Heart left ventricle (tissue), 16 donors: ENCODE data around the gene VPS18. TPM values are rescaled to one million over a fixed set of nuclear protein-coding genes. Genes with fewer than 3 reads are reported as not detected.
"Not testable (repeated sequence)": the region's sequence is repeated elsewhere in the genome, so short reads cannot be mapped to it uniquely, and the experiment has no call there.

Source experiments
- ATAC-seq, 4 donors: fragments of 200-7000 bp; cut with Tn5 transposase; one replicate each; pipeline ENCODE4 v1.9.1; 2020 to 2022; ENCODE audit warnings: moderate library complexity in 4 of 4, mild to moderate bottlenecking in 3 of 4, moderate number of reproducible peaks in 1 of 4
- DNase-seq, 5 donors: peaks; one replicate each; pipeline ENCODE4 v3.0.0-alpha.2; 2020
- H3K27ac ChIP-seq, 12 donors: fragments of 200-600 bp; sonication (generic) in 4 of 12; one replicate each; pipeline versions ENCODE4 v1.5.0 to v1.8.0; 2016 to 2022; ENCODE audit warnings: mild to moderate bottlenecking in 2 of 12
- H3K27me3 ChIP-seq, 9 donors: fragments of 200-600 bp; sonication (generic) in 2 of 9; one replicate each; pipeline versions ENCODE4 v1.5.1 to v1.8.0; 2016 to 2022; ENCODE audit warnings: mild to moderate bottlenecking in 3 of 9
- H3K36me3 ChIP-seq, 9 donors: fragments of 200-600 bp; sonication (generic) in 2 of 9; one replicate each; pipeline versions ENCODE4 v1.5.0 to v1.8.0; 2018 to 2022; ENCODE audit warnings: mild to moderate bottlenecking in 2 of 9
- H3K4me1 ChIP-seq, 12 donors: fragments of 200-600 bp; sonication (generic) in 4 of 12; one replicate each; pipeline versions ENCODE4 v1.5.0 to v1.8.0; 2016 to 2022; ENCODE audit warnings: mild to moderate bottlenecking in 3 of 12
- H3K4me3 ChIP-seq, 12 donors: fragments of 200-600 bp; sonication (generic) in 4 of 12; one replicate each; pipeline versions ENCODE4 v1.5.0 to v1.8.0; 2017 to 2022; ENCODE audit warnings: mild to moderate bottlenecking in 9 of 12, moderate library complexity in 4 of 12
- H3K9me3 ChIP-seq, 12 donors: fragments of 200-600 bp; sonication (generic) in 4 of 12; one replicate each; pipeline versions ENCODE4 v1.5.0 to v1.8.0; 2016 to 2022; ENCODE audit warnings: mild to moderate bottlenecking in 1 of 12
- CTCF ChIP-seq, 12 donors: fragments of 200-600 bp; sonication (generic) in 4 of 12; IDR thresholded peaks; one replicate each; pipeline versions ENCODE4 v1.5.0 to v1.8.0; 2018 to 2022; ENCODE audit warnings: antibody characterized with exemption in 12 of 12, mild to moderate bottlenecking in 5 of 12
- POLR2A ChIP-seq, 2 donors: fragments of 450-650 bp; IDR thresholded peaks; one replicate each; pipeline ENCODE4 v1.6.1; 2017; ENCODE audit warnings: antibody characterized with exemption in 2 of 2, mild to moderate bottlenecking in 2 of 2, moderate library complexity in 2 of 2
- WGBS, 4 donors: extraction: QIAGEN DNeasy Blood & Tissue Kit in 2 of 4; methylation state at CpG; one replicate each; pipeline versions ENCODE4 v1.1.5 to v1.1.7; 2013 to 2018; 5-methylcytosine and 5-hydroxymethylcytosine counted together
- intact Hi-C, 10 donors: fragments of 100-400 bp; cut with DNase I; formaldehyde crosslinking; loops; one replicate each; pipeline versions ENCODE4 v1.11.1 to v1.14.2; 2022
- polyA plus RNA-seq, 2 donors: library from polyadenylated mRNA; stranded (reverse); fragments of 200-250 nt; gene quantifications; one replicate each; pipeline ENCODE4 v1.2.3, GENCODE V29; 2013
- total RNA-seq, 9 donors: library from RNA; depleted of rRNA in 2 of 9; stranded (reverse); fragments of >200 nt in 2 of 9; fragmentation: NEBNext Ultra II Directional in 3 of 9; extraction: Animal tissue kit (Norgen Biotek cat#: 25700) in 3 of 9; gene quantifications; one replicate each; pipeline versions ENCODE4 v1.1.0 to v1.2.4, GENCODE V29; 2016 to 2023
- donor health status: ischemic (EF 13 %, LVEDD 7.1; RV severe dilation, severe dysfunction).
- donor health status: healthy with polysubstance abuse.
- donor health status: DM: no; HTN: yes; CAD: no.
- donor health status: DM: no; HTN: no; CAD: no.
- donor health status: ischemic (EF 25% LVEDD 6.9; RV normal size, moderate dysfunction).
- donor health status: ischemic (EF 25% LVEDD 5.7; RV mildly dilated, moderate dysfunction).
- donor health status: healthy.
- donor health status: DM: yes; HTN: yes; CAD: no.
- donor health status: ischemic (EF 35%, LVEDD 5.7; RV mildly dilated, moderate dysfunction).
- donor health status: nonischemic (EF 11% LVEDD 7.7; RV severe dilation, severe dysfunction).
- donor health status: DM: yes; HTN: yes; CAD: no.
- donor health status: PGD.
- donor health status: ischemic (EF 29% LVEDD 5.4; RV normal size, mild dysfunction).
- donor health status: nonischemic (EF 23%, LVEDD 6.1; RV moderate dilation, normal function).

Gene VPS18
- total and polyA plus RNA-seq, 11 donors = 14.7 to 29.2 (median 21.3) TPM

DNA sequence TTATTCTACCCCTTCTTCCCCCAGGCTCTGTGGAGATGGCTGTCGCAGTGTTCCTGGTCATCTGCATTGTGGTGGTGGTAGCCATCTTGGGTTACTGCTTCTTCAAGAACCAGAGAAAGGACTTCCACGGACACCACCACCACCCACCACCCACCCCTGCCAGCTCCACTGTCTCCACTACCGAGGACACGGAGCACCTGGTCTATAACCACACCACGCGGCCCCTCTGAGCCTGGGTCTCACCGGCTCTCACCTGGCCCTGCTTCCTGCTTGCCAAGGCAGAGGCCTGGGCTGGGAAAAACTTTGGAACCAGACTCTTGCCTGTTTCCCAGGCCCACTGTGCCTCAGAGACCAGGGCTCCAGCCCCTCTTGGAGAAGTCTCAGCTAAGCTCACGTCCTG is 37.5 kb upstream of the VPS18 start:
- intact Hi-C loops = loop anchor here in 9 of 10 donors (2.0 to 10.0 kb wide), 8 partner anchors 36 to 331 kb away; partner anchors contain the start of gene VPS18 (in 4 of the 9)
- 71 to 78% (median 73%) methylated on average over 7 to 8 of the region's 8 CpGs for WGBS, 4 donors
- Histone ChIP-seq H3K4me1 (peaks cover 0 to 11% (median 0%) of the 10 kb centered on the region in 12 donors), H3K27me3 (peaks cover 0 to 20% (median 0%) of the 10 kb centered on the region in 9 donors), H3K4me3 (no peak overlapping the region), H3K36me3 (no peaks in the 10 kb centered on the region), H3K27ac (no peak overlapping the region), H3K9me3 (no peaks in the 10 kb centered on the region)
- no peak for TF ChIP-seq CTCF (IDR thresholded peaks at IDR 0.05)
- ATAC-seq (no peak), DNase-seq (no peak)

DNA sequence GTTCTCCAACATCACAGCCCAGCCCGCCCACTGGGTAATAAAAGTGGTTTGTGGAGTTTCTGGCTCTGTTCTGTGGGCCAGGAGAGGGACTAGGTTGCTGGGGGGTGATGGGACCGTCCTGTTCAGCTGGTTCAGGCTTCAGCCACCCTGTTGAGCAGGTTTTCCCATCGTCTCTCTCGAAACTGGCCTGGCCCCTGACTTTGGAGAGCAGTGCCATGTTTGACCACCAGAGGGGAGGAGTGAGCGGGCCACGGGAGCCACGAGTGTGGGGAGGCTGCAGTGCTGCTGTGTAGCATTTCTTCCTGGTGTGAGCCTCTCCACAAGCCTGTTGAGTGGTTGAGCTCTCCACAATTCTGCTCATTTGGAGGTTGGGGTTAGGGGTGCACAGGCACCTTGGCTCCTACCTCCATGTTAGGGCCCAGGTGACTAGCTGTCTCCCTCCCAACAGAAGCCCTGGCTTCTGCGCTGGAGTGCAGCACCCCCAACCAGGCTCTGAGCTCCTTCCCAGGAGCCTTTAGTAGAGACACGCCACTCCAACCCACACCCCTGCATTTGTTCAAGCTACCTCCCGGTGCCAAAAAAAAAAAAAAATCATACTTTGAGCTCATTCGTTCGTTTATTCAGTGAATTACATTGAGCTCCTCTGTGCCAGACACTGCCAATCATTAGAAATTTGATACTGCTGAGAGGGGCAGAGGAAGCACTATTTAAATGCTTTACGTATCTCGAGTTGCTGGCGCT is 36.5 kb upstream of the VPS18 start:
- intact Hi-C loops = loop anchor here (2.0 to 10.0 kb wide), 8 partner anchors 35 to 330 kb away; partner anchors contain the start of gene VPS18 (in 4 of the 10)

DNA sequence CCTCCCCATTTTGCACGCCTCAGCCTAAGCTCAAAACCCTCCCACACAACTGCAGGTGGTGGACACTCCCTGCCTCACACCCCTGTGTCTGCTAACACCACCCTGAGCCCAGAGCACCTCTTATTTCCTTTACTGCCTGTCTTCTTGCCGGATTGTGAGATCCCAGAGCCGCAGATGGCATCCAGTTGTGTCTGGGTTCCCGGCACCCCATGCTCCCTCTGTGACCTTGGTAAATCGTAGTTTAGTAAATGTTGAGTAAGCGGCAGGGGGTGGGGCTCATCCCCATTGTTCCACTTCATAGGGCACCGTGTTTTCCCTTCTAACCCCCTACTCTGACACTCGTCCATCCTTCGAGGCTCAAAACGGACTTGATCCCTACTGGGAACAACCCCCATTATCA is 35.5 kb upstream of the VPS18 start:
- Histone ChIP-seq H3K4me1 (peaks cover 0 to 11% (median 0%) of the 10 kb centered on the region in 12 donors), H3K36me3 (no peaks in the 10 kb centered on the region), H3K27me3 (peaks cover 0 to 20% (median 0%) of the 10 kb centered on the region in 9 donors), H3K4me3 (no peak overlapping the region), H3K27ac (no peak overlapping the region), H3K9me3 (no peaks in the 10 kb centered on the region)
- 68 to 73% (median 70%) methylated on average over 10 of the region's 10 CpGs for WGBS, 4 donors
- no peak for ATAC-seq
- TF ChIP-seq CTCF (IDR thresholded peaks at IDR 0.05) (no peak), POLR2A (IDR thresholded peaks at IDR 0.05) (no peak)
- intact Hi-C loops = loop anchor here in 9 of 10 donors (2.0 to 10.0 kb wide), 8 partner anchors 34 to 329 kb away; partner anchors contain the start of gene VPS18 (in 4 of the 9)
- DNase-seq = no peak

More for the DNA sequence above, 36.5 kb upstream of the VPS18 start:
- H3K9me3 ChIP-seq = no peaks in the 10 kb centered on the region
- 28 to 37% (median 32%) methylated on average over 12 to 15 of the region's 15 CpGs for WGBS, 4 donors
- H3K27me3 ChIP-seq = peaks cover 0 to 20% (median 0%) of the 10 kb centered on the region in 9 donors
- H3K4me3 ChIP-seq = no peak overlapping the region
- H3K27ac ChIP-seq = no peak overlapping the region
- peak; percentile 60 to 90 (median 82) for ATAC-seq
- TF ChIP-seq CTCF (IDR thresholded peaks at IDR 0.05) (peak; percentile 89 to 95 (median 92)), POLR2A (IDR thresholded peaks at IDR 0.05) (no peak)
- H3K4me1 ChIP-seq = peaks cover 0 to 11% (median 0%) of the 10 kb centered on the region in 12 donors
- H3K36me3 ChIP-seq = no peaks in the 10 kb centered on the region
- peak; percentile 53 to 87 (median 63) for DNase-seq

DNA sequence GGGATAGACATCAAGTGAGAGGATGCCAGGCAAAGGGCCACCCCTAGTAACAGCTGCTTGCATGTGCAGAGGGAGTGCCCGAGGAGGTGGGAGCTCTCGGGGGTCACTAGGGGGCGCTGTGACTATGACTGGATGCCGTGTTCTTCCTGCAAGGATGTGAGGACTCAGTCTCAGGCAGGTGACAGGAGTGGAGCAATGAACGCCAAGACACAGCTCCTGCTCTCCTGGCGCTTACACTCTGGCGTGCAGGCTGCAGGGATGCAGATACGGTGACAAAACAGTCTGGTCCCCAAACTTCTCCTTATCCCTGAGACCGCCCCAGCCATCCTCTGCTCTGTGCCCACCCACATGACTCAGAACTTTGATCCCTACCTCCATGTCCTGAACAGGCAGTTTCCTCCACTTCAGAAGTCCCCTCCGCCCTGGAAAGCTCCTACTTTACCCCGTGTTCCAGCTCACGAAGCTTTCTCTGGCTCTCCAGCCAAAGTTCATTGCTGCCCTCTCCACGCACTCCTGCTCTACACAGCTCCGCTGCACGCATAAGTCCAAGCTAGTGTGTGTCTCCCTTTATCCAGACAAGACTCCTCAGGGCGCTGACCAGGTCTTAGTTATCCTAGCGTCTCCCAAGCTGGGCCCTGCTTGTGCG is 34.9 kb upstream of the VPS18 start:
- TF ChIP-seq CTCF (IDR thresholded peaks at IDR 0.05) (peak; percentile 44 to 74 (median 68)), POLR2A (IDR thresholded peaks at IDR 0.05) (no peak)
- Histone ChIP-seq H3K4me1 (peaks cover 0 to 11% (median 0%) of the 10 kb centered on the region in 12 donors), H3K4me3 (no peak overlapping the region), H3K27ac (no peak overlapping the region), H3K36me3 (no peaks in the 10 kb centered on the region), H3K27me3 (peaks cover 0 to 20% (median 0%) of the 10 kb centered on the region in 9 donors), H3K9me3 (no peaks in the 10 kb centered on the region)
- ATAC-seq = peak in 3 of 4 donors; percentile 48 to 66 (median 61)
- WGBS, 4 donors = 43 to 48% (median 46%) methylated on average over 17 to 18 of the region's 18 CpGs
- intact Hi-C loops = loop anchor here in 9 of 10 donors (2.0 to 10.0 kb wide), 8 partner anchors 33 to 328 kb away; partner anchors contain the start of gene VPS18 (in 4 of the 9)
- DNase-seq = peak; percentile 54 to 78 (median 59)

GRCh38 chr15:40861147-40861546 is 33.1 kb upstream of the VPS18 start:
- H3K9me3 ChIP-seq, H3K4me3 ChIP-seq, DNase-seq, H3K27ac ChIP-seq, ATAC-seq, intact Hi-C loops, H3K36me3 ChIP-seq: not testable (repeated sequence)
- Histone ChIP-seq H3K4me1 (peaks cover 0 to 11% (median 0%) of the 10 kb centered on the region in 12 donors), H3K27me3 (peaks cover 0 to 23% (median 0%) of the 10 kb centered on the region in 9 donors)
- WGBS, 4 donors = 72 to 83% (median 76%) methylated on average over 4 of the region's 4 CpGs
